ENCODE results near the gene C1GALT1.
"Not testable (repeated sequence)": the region's sequence is repeated elsewhere in the genome, so short reads cannot be mapped to it uniquely, and the experiment has no call there.

C1GALT1 gene

DNA sequence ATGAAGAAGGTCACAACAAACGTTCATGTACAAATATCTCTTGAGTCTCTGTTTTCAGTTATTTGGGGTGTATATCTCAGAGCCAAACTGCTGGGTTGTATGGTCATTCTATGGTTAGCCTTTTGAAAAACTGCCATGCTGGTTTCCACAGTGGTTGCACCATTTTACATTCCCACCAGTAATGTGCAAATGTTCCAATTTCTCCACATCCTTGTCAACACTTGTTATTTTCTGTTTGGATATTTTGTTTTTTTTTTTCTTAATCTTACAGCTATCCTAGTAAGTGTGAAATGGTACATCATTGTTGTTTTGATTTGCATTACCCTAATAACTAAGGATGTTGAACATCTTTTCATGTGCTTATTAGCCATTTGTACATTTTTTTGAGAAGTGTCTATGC, 13.0 kb upstream of the C1GALT1 start:
- DNase-seq (ENCODE audit: low spot score): no peak

DNA sequence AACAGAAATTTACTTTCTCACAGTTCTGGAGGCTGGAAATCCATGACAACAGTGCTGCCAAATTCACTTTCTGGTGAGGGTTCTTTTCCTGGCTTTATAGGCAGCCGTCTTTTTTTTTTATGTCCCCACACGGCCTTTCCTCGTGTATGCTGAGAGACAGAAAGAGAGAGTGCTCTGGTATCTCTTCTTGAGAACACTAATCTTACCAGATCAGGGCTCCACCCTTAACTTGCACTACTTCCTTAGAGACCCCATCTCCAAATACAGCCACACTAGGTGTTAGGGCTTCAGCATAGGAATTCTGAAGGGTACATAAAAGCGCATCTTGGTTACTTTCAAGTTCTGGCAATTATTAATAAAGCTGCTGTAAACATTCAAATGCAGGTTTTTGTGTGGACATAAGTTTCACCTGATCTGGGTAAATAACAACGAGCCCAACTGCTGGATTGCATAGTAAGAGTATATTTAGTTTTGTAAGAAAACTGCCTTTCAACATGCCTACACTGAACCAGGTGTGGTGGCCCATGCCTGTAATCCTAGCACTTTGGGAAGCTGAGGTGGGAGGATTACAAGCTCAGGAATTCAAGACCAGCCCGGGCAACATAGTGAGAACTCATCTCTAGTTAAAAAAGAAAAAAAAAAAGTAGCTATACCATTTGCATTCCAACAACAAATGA, 8.2 kb upstream of the C1GALT1 start:
- DNase-seq (ENCODE audit: low spot score): no peak

DNA sequence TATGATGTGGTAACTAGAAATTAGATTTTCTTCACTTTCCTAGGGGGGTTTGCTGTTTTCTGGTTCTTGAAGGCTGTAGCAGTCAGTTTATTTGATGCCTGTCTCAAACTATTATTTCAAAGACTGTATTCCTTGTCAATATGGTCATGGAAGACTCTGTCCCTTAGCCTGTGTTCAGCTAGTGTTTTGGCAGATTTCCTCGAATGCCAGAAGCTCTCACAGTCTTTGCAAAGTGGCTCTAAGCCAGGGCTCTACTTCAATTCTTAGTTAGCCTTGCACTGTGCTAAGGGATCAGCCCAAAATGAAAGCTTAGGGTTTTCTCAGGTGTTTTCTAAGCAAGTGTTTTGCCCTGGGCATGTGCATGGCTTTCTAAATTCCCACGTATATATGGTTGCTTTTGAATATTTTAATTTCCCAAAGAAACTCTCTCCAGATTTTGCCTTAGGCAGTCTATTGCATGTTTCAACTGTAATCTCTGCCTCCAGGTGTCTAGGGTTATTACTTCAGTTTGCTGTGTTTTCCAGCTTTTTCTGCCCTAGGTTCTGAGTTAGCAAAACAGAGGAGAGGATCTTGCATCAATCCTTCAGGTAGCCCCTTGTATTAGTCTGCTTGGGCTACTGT, 7.2 kb upstream of the C1GALT1 start:
- DNase-seq (ENCODE audit: low spot score): no peak

DNA sequence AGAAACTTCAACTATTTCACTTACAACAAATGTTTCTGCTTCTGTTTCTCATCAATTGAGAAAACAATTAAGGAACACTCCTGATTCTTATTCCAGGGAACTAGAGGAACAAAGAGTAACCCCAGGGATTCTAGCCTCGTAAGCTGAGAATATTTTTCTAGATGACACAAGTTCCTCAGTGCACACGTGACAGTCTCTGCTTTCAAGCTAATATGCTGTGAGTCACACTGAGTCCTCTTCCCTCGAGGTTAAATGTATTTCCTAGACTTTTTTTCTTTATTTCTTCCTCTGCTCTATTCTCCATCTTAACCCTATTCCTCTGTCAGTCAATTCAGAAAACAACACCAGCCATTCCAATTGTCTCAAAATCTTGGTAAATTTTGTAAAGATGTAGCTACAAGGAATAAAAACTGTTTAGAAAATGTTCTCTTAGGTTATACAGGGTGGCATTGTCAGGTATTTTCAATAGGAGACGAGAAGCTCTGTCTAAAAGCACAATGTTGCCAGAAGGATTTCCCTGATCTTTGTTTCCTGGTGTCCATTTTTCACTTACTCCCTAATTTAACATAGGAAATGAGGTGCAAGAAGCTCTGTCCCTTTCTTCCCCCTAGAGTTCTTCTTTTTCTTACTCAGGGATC, 5.8 kb upstream of the C1GALT1 start:
- peak; percentile 73 for DNase-seq (ENCODE audit: low spot score)

DNA sequence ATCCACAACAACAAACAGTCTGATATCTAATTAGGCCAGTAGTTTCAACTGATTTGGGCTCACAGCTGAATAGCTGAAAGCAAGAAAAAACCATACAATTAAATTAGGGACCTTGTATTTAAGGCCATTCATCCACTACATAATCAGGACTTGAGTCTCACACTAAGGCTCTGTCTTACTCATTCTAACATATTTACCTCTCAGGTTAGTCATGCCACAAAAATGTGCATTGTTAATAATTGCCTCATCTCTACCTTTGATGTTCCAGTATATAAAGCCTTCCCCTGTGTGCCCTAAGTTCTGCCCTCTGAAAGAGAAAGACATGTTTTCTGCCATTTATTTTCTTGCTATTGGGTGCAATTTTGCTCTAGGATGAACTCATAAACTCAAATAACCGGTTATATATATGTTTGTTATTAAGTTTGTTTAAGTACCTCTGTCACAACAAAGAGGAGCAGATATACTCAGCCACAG, 5.3 kb upstream of the C1GALT1 start:
- peak; percentile 23 for DNase-seq (ENCODE audit: low spot score)

DNA sequence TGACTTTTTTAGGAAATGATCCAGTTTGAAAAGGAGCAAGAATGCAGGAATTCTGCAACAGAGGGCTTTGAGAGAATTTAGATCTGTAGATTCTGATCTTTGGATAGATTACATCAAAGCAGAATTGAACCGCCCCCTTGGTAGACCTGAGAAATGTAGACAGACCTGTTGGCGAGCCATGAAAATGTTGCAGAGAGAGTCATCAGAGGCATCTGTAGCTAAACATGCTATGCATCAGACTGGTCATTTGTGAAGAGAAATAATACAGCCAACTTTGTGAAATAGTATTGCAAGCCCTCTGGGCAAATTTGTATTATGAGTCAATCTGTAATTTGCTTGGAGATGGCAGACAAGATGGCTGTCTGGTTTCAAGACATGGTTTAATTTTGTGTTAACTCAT, 4.3 kb upstream of the C1GALT1 start:
- no peak for DNase-seq (ENCODE audit: low spot score)

DNA sequence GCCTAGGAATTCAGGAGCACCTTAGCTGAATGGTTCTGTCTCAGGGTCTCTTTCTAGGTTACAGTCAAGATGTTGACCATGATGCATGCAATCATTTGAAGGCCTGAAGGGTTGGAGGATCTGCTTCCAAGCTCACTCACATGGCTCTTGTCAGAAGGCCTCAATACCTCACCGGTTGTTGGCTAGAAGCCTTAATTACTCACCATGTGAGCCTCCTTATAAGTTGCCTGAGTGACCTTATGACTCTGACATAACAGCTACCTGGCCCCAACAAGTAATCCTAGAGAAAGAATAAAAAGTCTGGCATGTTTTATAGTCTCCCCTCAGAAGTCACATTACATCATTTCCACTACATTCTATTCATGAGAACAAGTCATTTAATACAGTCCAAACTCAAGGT, 3.4 kb upstream of the C1GALT1 start:
- no peak for DNase-seq (ENCODE audit: low spot score)

DNA sequence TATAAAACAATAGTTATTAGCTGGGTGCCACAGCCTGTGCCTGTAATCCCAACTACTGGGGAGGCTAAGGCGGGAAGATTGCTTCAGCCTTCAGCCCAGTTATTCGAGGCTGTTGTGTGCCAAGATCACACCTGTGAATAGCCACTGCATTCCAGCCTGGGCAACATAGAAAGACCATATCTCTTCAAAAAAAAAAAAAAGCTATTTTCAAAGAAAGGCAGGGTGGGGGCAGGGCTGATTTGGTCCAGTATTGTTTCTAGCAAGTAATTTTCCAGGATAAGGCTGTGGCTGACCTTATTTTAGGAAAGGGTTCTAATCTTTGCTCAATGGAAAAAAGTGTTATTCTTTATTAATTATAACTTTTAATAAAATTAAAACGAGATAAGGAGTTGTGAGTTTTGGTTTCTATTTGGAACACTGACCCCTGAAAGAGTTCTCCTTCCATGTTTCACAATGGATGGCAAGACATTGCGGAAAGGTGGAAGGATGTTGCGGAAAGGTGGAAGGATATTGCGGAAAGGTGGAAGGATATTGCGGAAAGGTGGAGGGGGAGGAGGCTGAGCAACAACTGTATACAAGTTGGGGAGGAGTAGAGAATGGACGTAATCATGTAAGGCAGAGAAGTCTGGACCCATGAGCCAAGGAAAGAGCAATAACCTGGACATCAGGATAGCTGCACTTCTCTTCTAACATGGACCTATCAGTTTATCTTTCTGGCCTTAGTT, 1.5 kb upstream of the C1GALT1 start:
- no peak for DNase-seq (ENCODE audit: low spot score)

DNA sequence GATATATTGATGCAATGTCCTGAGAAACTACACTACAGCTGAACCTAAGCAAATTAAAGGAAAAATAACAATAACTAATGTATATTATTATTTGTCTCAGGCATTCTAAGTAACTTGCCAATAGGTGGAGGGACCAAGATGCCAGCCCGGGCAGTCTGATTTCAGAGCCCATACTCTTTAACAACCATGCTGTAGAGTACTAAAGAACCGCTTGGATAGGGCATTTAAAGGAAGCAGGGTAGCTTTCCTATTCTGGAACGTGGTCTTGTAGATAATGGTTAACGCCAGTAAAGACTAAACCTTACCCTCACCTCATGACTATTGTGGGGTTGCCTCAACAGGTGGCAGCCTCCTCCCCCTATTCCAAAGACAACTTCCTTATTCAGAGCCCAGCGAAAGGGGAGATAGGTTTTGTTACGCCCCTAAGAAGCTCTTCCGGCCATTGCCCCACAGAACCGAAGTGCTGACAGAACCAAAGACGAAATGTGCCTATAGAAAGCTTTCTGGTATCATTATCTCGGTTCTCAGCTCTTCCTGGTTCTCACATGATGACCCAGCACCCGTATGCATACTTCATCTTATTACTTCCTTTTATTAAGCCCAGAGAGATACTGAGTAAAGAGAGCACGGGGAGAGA, 707 bp upstream of the C1GALT1 start:
- peak; percentile 8 for DNase-seq (ENCODE audit: low spot score)

DNA sequence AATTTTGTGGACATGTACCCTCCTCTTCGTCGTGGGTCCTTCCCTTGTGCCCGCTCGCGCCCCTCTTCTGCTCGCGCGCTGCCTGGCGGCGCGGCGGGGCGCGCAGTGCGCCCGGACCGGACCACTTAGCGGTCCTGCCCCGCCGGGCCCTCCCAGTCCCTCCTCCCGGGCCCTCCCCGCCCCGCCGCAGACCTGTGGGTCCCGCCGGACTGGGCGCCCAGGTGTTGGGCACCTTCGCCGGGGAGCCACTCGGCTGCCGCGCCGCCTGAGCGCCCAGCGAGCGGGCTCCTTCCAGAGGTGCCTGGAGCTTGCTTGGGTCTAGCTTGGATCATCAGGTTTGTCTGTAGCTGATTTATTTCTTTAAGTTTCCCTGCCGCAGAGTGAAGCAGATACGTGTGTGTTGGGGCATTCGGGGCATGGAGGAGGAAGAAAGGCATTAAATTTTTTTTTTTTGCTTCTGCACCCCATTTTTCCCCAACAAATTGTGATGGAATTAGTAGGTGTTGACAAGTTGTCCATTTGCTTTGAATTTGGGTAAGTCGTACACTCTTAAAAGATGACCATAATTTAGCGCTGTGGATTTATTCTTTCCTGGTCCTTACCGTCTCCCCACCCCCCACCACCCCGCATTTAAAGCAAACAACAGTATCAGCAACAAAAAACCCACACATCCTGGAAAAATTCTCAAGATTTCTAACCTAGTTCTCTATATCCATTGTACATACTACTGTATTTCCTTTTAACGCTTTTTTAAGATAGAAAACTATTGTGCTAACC, 905 bp downstream of the C1GALT1 start:
- DNase-seq (ENCODE audit: low spot score): peak; percentile 12

DNA sequence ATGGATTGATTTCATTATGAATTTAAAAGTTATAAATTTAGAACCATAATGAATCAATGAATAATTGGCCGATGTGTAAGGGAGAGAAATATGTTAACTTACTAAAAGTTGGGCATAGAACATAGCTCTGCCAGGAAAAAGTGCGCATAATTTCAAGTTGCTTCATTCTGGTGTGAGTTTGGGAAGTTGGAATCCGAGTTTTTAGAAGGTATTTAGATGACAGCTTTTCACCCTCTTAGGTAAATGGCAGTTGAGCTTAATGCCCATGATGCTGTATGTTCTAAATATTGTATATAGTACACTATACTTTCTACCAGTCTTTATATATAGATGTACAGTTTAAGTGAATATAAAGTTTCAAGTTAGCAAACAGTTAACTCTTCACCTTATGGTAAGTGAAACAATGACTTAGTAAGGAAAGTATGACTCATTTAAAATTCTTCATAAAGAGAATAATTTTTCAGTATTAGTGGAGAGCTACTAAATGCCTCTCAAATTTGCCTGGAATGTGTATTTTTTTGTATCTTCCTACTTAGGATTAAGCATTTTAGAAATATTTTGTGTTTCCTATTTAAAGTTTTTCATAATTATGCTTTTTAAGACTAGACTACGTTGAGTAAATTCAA, 1.6 kb downstream of the C1GALT1 start:
- DNase-seq (ENCODE audit: low spot score): no peak

DNA sequence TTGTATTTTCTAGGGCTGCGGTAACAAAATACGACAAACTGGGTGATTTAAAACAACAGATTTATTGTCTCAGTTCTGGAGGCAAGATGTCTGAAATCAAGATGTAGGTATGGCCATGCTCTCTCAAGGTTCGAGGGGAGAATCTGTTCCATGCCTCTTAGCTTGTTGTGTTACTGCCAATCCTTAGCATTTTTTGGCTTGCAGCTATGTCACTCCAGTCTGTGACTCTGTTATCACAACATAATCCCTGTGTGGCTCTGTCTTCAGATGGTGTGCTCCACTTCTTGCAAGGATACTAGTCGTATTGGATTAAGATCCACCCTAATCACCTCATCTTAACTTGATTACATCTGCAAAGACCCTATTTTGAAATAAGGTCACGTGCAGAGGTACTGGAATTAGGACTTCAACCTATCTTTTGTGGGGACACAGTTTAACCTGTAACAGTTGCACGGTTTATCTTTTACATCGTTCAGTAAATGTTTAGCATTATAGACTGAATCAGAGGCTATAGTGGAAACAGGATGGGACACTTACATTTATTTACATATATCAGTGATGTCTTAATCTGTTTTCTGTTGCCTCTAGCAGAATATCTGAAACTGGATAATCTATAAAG, 3.1 kb downstream of the C1GALT1 start:
- no peak for DNase-seq (ENCODE audit: low spot score)

DNA sequence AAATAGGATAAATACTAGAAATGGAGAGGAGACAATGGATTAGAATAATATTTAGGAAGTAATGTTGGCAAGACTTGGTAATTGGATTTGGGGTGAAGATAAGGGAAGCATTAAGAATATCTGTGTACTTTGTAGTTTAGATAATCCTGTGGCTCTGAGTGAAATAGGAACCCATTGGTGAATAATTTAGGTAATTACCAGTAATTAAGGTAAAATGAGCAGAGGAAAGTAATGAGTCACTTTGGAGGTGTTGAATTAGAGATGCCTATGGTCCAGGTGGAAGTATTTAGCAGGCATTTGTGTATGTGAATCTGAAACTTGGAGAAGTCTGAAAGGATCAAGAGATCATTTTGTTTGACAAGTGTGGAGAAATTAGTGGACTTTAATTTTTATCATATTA, 5.7 kb downstream of the C1GALT1 start:
- no peak for DNase-seq (ENCODE audit: low spot score)

DNA sequence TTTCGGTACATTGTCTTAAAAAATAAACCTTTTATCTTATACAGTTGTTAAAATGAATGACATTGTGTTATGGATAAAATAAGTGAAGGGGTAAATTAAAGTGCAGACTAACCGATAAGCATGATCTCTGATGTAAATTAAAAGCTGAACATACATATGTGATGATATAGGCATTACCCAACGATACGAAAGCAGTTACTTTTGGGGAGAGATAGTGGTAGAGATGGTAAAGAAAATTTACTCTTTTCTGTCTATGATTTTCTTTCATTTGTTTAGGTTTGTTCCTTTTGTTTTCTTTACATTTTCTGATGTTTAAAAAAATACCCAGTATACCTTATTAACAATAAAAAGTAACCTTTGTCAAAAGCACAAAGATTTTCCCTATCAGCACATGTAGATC, 6.4 kb downstream of the C1GALT1 start:
- DNase-seq (ENCODE audit: low spot score): no peak

DNA sequence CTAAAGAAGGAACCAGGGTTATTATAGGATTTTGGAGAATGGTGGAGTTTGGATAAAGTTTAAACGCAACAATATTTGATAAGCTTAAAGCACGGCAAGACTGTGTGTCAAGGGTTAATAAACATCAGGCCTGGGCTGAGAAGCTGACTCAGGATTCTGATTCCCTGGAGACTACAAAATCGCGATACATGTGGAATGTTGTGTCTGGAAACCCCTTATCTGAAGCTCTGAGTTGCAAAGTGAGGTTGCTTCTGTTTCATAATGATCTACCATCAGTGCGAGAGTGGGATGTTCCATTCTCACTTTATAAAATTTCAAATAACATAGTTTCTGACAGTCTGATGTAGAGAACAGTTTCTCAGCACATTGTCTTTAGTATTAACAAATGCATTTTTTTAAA, 7.8 kb downstream of the C1GALT1 start:
- no peak for DNase-seq (ENCODE audit: low spot score)

DNA sequence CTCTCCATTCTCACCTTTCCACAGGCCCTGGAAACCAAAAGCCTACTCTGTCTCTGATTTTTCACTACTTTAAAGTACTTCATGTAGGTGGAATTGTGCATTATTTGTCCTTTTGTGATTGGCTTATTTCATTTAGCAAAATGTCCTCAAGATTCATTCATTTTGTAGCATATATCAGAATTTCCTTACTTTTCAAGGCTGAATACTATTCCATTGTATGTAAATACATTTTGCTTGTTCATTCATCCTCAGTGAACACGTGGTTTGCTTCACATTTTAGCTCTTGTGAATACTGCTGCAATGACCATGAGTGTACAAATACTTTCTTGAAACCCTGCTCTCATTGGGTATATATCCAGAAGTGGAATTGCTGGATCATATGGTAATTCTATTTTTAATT, 8.8 kb downstream of the C1GALT1 start:
- no peak for DNase-seq (ENCODE audit: low spot score)

DNA sequence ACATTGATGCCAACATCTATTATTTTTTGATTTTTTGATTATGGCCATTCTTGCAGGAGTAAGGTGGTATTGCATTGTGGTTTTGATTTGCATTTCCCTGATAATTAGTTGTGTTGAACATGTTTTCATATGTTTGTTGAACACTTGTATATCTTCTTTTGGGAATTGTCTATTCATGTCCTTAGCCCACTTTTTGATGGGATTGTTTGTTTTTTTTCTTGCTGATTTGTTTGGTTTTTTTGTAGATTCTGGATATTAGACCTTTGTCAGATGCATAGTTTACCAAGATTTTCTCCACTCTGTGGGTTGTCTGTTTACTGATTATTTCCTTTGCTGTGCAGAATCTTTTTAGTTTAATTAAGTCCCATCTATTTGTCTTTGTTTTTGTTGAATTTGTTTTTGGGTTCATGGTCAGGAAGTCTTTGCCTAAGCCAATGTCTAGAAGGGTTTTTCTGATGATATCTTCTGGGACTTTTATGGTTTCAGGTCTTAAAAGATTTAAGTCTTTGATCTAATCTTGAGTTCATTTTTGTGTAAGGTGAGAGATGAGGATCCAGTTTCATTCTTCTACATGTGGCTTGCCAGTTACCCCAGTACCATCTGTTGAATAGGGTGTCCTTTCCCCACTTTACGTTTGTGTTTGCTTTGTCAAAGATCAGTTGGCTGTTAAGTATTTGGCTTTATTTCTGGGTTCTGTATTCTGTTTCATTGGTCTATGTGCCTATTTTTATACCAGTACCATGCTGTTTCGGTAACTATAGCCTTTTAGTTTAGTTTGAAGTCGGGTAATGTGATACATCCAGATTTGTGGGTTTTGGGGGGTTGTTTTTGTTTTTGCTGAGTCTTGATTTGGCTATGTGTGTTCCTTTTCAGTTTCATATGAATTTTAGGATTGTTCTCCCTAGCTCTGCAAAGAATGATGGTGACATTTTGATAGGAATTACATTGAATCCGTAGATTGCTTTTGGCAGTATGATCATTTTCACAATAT, 10.7 kb downstream of the C1GALT1 start:
- DNase-seq (ENCODE audit: low spot score): not testable (repeated sequence)

DNA sequence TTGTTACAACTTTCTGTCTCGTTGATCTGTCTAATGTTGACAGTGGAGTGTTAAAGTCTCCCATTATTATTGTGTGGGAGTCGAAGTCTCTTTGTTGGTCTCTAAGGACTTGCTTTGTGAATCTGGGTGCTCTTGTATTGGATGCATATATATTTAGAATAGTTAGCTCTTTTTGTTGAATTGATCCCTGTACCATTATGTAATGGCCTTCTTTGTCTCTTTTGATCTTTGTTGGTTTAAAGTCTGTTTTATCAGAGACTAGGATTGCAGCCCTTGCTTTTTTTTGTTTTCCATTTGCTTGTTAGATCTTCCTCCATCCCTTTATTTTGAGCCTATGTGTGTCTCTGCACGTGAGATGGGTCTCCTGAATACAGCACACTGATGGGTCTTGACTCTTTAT, 17.2 kb downstream of the C1GALT1 start:
- not testable (repeated sequence) for DNase-seq (ENCODE audit: low spot score)

DNA sequence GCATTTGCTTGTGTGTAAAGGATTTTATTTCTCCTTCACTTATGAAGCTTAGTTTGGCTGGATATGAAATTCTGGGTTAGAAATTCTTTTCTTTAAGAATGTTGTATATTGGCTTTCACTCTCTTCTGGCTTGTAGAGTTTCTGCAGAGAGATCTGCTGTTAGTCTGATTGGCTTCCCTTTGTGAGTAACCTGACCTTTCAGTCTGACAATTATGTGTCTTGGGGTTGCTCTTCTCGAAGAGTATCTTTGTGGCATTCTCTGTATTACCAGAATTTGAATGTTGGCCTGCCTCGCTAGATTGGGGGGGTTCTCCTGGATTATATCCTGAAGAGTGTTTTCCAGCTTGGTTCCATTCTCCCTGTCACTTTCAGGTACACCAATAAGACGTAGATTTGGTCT, 17.9 kb downstream of the C1GALT1 start:
- DNase-seq (ENCODE audit: low spot score): not testable (repeated sequence)

All from AG08395 (cell line).